Mucosa of rectum (tissue), 2 donors: ENCODE measurements around the gene MCM10.
"Not testable (repeated sequence)": the region's sequence is repeated elsewhere in the genome, so short reads cannot be mapped to it uniquely, and the experiment has no call there.

Experiments used
- H3K27ac ChIP-seq, 2 donors: one replicate each; pipeline ENCODE4 v1.7.0; 2013; ENCODE audit warnings: inconsistent platforms in 2 of 2, low read depth in 2 of 2, low read length in 2 of 2
- H3K27me3 ChIP-seq, 2 donors: one replicate each; pipeline ENCODE4 v1.7.0; 2013; ENCODE audit warnings: low read length in 2 of 2; ENCODE audit not compliant: control insufficient read depth in 2 of 2, insufficient read depth in 2 of 2
- H3K36me3 ChIP-seq, 2 donors: one replicate each; pipeline ENCODE4 v1.7.0; 2013; ENCODE audit warnings: low read length in 2 of 2; ENCODE audit not compliant: control insufficient read depth in 2 of 2, insufficient read depth in 2 of 2
- H3K4me1 ChIP-seq, 2 donors: one replicate each; pipeline ENCODE4 v1.7.0; 2013; ENCODE audit warnings: low read length in 2 of 2, mild to moderate bottlenecking in 1 of 2; ENCODE audit not compliant: control insufficient read depth in 2 of 2, insufficient read depth in 2 of 2
- H3K4me3 ChIP-seq, 2 donors: one replicate each; pipeline ENCODE4 v1.7.0; 2013; ENCODE audit warnings: low read length in 2 of 2
- H3K9ac ChIP-seq, 2 donors: one replicate each; pipeline ENCODE4 v1.7.0; 2013; ENCODE audit warnings: low read length in 2 of 2, low read depth in 1 of 2, mild to moderate bottlenecking in 1 of 2
- H3K9me3 ChIP-seq, 2 donors: one replicate each; pipeline ENCODE4 v1.7.0; 2013; ENCODE audit warnings: low read length in 2 of 2; ENCODE audit not compliant: control insufficient read depth in 2 of 2
- donor health status: healthy.
- donor health status: Normal muscosa, but diverticular disease.

The MCM10 gene

GRCh38 chr10:13231190-13231589 lies 69.8 kb downstream of the MCM10 start:
- H3K36me3 ChIP-seq, result no peaks in the 10 kb centered on the region

GRCh38 chr10:13231808-13232207 lies 70.5 kb downstream of the MCM10 start:
- Histone ChIP-seq H3K27me3 (no peaks in the 10 kb centered on the region), H3K4me1 (no peaks in the 10 kb centered on the region), H3K4me3 (no peak overlapping the region), H3K9me3 (no peaks in the 10 kb centered on the region), H3K27ac (no peak overlapping the region), H3K9ac (no peak overlapping the region), H3K36me3 (no peaks in the 10 kb centered on the region)

More at GRCh38 chr10:13231190-13231589, 69.8 kb downstream of the MCM10 start:
- Histone ChIP-seq H3K27ac (no peak overlapping the region), H3K9ac (no peak overlapping the region), H3K9me3 (no peaks in the 10 kb centered on the region), H3K4me3 (no peak overlapping the region), H3K4me1 (no peaks in the 10 kb centered on the region), H3K27me3 (no peaks in the 10 kb centered on the region)

GRCh38 chr10:13233358-13233757 lies 72.0 kb downstream of the MCM10 start:
- Histone ChIP-seq H3K27ac (no peak overlapping the region), H3K4me3 (no peak overlapping the region), H3K4me1 (no peaks in the 10 kb centered on the region), H3K9ac (no peak overlapping the region), H3K27me3 (no peaks in the 10 kb centered on the region), H3K36me3 (no peaks in the 10 kb centered on the region), H3K9me3 (no peaks in the 10 kb centered on the region)

GRCh38 chr10:13234172-13234571 lies 72.8 kb downstream of the MCM10 start, which contains the start of gene UCMA:
Gene UCMA (minus strand): TSS chr10:13234374. CDS start chr10:13234258, 116 bp downstream.
- Histone ChIP-seq H3K9me3 (no peaks in the 10 kb centered on the region), H3K36me3 (no peaks in the 10 kb centered on the region), H3K4me3 (no peak within 1 kb of the TSS), H3K27me3 (no peaks in the 10 kb centered on the region), H3K4me1 (no peaks in the 10 kb centered on the region), H3K9ac (no peak within 1 kb of the TSS), H3K27ac (no peak within 1 kb of the TSS)

GRCh38 chr10:13234736-13235135 lies 73.4 kb downstream of the MCM10 start:
- H3K36me3 ChIP-seq, H3K9ac ChIP-seq, H3K27ac ChIP-seq, H3K4me3 ChIP-seq, H3K4me1 ChIP-seq, H3K27me3 ChIP-seq, H3K9me3 ChIP-seq: not testable (repeated sequence)

GRCh38 chr10:13236638-13237037 lies 75.3 kb downstream of the MCM10 start:
- H3K27ac ChIP-seq, result no peak overlapping the region
- no peaks in the 10 kb centered on the region for H3K4me1 ChIP-seq
- no peaks in the 10 kb centered on the region for H3K27me3 ChIP-seq
- no peak overlapping the region for H3K9ac ChIP-seq
- no peak overlapping the region for H3K4me3 ChIP-seq
- H3K9me3 ChIP-seq, result no peaks in the 10 kb centered on the region
- H3K36me3 ChIP-seq, result no peaks in the 10 kb centered on the region

GRCh38 chr10:13238271-13239077 lies 77.1 kb downstream of the MCM10 start:
- Histone ChIP-seq H3K9ac (no peak overlapping the region), H3K9me3 (no peaks in the 10 kb centered on the region), H3K27me3 (no peaks in the 10 kb centered on the region), H3K4me1 (no peaks in the 10 kb centered on the region), H3K4me3 (no peak overlapping the region), H3K27ac (no peak overlapping the region), H3K36me3 (no peaks in the 10 kb centered on the region)

- no peak overlapping the region for H3K27ac ChIP-seq
Observed at GRCh38 chr10:13239923-13240322, 78.6 kb downstream of the MCM10 start.

GRCh38 chr10:13241613-13242012 lies 80.3 kb downstream of the MCM10 start:
- Histone ChIP-seq H3K9me3 (no peaks in the 10 kb centered on the region), H3K4me3 (no peak overlapping the region), H3K4me1 (no peaks in the 10 kb centered on the region), H3K27ac (no peak overlapping the region), H3K27me3 (no peaks in the 10 kb centered on the region), H3K9ac (no peak overlapping the region), H3K36me3 (no peaks in the 10 kb centered on the region)

More at GRCh38 chr10:13239923-13240322, 78.6 kb downstream of the MCM10 start:
- Histone ChIP-seq H3K4me1 (no peaks in the 10 kb centered on the region), H3K9me3 (no peaks in the 10 kb centered on the region), H3K9ac (no peak overlapping the region), H3K27me3 (no peaks in the 10 kb centered on the region), H3K36me3 (no peaks in the 10 kb centered on the region), H3K4me3 (no peak overlapping the region)

GRCh38 chr10:13242260-13242659 lies 80.9 kb downstream of the MCM10 start:
- not testable (repeated sequence) for H3K4me1 ChIP-seq, H3K9ac ChIP-seq, H3K27ac ChIP-seq, H3K36me3 ChIP-seq, H3K4me3 ChIP-seq, H3K27me3 ChIP-seq, H3K9me3 ChIP-seq
